Cardiac fibroblast (primary cell): ENCODE results near the gene SUCO.

ENCODE experiments used
- DNase-seq, 2 donors: peaks; one replicate each; pipeline versions ENCODE4 v3.0.0 to v3.0.0-alpha.2; 2010; ENCODE audit warnings: low read depth in 2 of 2
- H3K4me3 ChIP-seq, 2 donors: replicated peaks in 1 of 2; 1 replicate in 1 of 2; 2 replicates in 1 of 2; pipeline ENCODE4 v1.5.1; 2011; ENCODE audit warnings: low read depth in 2 of 2, low read length in 2 of 2, mild to moderate bottlenecking in 2 of 2, moderate library complexity in 1 of 2
- TF ChIP-seq, protein P1 (sequence below): IDR thresholded peaks from one replicate; pipeline ENCODE4 v1.5.1; 2011; ENCODE audit warnings: low read depth, mild to moderate bottlenecking, low read length, inconsistent platforms

Gene SUCO

DNA sequence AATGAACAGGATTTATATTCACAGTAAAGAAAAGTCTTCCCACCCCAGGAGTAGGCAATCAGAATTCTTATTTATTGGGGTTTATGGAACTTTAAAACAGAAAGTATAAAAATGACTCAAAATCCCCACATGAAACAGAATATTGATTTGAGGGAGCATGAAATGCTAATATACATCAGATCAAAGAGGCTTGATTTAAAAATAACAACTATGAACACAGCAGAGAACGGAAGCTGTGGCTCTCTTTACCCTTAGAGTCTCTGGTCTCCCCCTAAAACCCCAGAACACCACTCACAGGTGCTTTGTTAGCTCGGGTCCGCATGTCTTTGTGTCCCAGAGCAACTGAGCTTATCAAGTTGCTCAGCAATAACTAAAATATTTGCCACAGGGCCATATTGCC, 94.8 kb downstream of the SUCO start:
- TF ChIP-seq, protein P1, sequence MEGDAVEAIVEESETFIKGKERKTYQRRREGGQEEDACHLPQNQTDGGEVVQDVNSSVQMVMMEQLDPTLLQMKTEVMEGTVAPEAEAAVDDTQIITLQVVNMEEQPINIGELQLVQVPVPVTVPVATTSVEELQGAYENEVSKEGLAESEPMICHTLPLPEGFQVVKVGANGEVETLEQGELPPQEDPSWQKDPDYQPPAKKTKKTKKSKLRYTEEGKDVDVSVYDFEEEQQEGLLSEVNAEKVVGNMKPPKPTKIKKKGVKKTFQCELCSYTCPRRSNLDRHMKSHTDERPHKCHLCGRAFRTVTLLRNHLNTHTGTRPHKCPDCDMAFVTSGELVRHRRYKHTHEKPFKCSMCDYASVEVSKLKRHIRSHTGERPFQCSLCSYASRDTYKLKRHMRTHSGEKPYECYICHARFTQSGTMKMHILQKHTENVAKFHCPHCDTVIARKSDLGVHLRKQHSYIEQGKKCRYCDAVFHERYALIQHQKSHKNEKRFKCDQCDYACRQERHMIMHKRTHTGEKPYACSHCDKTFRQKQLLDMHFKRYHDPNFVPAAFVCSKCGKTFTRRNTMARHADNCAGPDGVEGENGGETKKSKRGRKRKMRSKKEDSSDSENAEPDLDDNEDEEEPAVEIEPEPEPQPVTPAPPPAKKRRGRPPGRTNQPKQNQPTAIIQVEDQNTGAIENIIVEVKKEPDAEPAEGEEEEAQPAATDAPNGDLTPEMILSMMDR: no peak
- H3K4me3 ChIP-seq: no peak overlapping the region
- DNase-seq: no peak

DNA sequence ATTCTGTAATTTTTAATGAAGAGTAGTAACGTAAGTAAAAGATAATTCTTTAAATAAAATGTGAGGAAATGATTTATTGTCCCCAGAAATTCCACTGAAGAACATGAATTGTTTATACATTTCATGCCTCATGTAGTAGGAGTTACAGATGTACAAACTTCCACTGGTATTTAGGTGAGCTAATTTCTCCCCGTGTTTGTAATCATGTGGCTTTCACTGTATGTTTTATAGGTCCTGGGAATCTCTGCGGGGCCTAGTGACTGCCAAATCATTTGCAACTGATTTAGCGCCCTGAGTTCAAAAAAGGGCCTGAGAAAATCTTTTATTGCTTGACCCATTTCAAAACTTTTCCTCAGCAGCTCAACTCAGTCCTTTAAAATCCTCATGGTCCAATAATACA, 95.5 kb downstream of the SUCO start:
- TF ChIP-seq, protein P1: no peak
- no peak for DNase-seq
- H3K4me3 ChIP-seq: no peak overlapping the region

DNA sequence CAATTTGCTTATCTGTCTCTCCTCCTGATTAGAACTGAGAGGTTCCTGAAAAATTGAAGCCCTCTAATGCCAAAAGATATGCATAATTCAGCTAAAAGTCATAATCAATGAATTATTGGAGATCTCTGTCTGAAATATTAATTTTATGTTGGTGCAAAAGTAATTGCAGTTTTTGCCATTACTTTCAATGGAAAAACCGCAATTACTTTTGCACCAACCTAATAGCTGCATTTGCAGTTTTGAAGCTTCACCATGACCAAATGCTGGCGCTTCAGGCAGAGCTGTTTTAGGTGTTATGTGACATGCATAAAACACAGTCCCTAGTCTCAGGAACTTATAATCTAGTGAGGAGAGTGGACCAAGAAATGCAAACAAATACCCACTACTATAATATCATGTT, 96.2 kb downstream of the SUCO start:
- no peak for DNase-seq
- TF ChIP-seq, protein P1: no peak
- no peak overlapping the region for H3K4me3 ChIP-seq

DNA sequence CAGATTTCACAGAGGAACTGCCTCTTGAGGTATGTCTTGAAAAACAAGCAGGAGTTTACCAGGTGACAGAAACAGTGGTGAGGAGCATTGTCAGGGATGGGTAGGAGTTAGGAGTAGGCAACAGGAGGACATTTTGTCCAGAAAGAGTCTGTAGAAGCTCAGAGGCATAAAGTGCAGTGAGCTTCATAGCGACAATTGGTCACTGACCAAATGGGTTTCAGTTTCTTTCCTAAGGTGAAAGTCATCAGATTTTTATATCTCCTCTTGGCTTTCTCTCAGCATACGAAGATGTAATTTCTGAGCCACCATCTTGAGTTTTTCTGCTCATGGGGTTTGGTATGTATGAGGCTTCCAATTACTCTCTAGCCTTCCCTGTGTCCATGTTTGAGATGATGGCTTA, 96.7 kb downstream of the SUCO start:
- H3K4me3 ChIP-seq: no peak overlapping the region
- TF ChIP-seq, protein P1: no peak
- DNase-seq: no peak

DNA sequence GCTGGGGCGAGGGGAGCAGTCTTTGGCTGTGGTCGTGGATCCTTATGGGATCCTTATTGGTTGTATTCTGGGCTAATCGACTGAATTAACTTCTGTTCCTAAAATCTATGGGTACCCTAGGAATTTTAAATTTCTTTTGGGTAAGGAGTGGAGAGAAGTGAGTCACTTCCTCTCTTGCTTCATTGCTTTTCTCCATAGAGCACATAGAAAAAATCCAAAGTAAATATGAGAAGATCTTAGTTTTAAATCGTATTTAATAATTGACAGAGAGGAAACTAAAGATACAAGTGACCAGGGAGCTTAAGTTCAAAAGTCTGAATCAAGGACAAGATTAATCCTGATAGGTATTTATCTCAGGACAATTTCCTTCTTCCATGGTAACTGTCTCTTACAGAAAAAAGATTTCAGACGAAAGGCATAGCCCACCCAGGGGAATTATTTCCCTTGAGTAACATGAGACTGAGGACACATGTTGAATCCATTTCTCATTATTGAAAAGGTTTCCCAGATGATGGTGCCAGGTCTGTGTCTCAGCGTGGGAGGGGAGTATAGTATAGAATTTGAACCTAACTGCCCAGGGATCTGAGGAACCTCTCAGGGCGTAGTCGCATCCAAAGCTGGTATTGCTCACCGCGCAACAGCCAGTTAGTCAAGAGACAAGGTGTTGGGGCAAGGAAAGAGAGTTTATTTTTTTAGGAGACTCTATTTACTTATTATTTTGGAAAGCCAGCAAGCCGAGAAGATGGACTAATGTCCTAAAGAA, 97.3 kb downstream of the SUCO start:
- no peak overlapping the region for H3K4me3 ChIP-seq
- TF ChIP-seq, protein P1: no peak
- peak; percentile 27 to 71 for DNase-seq

DNA sequence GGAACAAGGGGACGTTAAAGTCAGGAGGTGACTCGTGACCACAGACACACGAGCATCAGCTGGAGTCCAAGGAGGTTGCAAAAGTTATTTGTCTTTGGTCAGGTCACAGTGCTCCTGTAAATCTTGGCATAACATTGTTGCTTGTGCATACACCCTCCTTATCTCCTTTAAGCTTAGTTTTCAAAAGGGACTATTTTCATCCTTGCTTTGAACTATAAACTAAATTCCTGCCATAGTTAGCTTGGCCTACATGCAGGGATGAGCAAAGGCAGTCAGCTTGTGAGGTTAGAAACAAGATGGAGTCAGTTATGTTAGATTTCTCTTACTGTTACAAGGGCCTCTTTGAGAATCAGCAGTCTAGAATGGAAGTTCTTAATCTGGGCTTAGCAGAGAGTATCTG, 97.9 kb downstream of the SUCO start:
- peak in 1 of 2 donors; percentile 32 for DNase-seq
- TF ChIP-seq, protein P1: no peak
- no peak overlapping the region for H3K4me3 ChIP-seq

DNA sequence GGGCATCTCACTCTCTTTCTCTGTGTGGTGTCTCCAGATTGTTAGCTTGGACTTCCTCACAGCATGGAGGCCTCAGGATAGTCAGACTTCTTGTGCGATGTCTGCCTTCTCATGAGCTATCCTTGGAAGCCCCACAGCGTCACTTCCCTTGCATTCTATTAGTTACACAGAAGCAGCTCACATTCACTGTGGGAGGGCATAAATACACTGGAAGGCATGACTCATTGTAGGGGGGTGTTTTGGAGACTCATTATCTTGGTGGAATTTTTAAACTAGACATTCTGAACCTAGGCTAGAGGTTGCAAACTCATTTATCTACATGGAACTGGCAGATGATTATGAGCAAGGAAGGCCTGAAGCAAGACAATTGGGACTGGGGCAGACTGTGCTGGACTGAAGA, 104.6 kb downstream of the SUCO start:
- no peak overlapping the region for H3K4me3 ChIP-seq
- TF ChIP-seq, protein P1: no peak
- peak; percentile 76 to 95 for DNase-seq
